HG02884 (cell line): ENCODE measurements around the gene FKRP.
"Not testable (repeated sequence)": the region's sequence is repeated elsewhere in the genome, so short reads cannot be mapped to it uniquely, and the experiment has no call there.

Experiments
- ATAC-seq: cut with Tn5 transposase; IDR thresholded peaks from one replicate; pipeline ENCODE4 v1.9.1; 2021; ENCODE audit warnings: mild to moderate bottlenecking, moderate library complexity; ENCODE audit not compliant: unreplicated experiment

FKRP gene

DNA sequence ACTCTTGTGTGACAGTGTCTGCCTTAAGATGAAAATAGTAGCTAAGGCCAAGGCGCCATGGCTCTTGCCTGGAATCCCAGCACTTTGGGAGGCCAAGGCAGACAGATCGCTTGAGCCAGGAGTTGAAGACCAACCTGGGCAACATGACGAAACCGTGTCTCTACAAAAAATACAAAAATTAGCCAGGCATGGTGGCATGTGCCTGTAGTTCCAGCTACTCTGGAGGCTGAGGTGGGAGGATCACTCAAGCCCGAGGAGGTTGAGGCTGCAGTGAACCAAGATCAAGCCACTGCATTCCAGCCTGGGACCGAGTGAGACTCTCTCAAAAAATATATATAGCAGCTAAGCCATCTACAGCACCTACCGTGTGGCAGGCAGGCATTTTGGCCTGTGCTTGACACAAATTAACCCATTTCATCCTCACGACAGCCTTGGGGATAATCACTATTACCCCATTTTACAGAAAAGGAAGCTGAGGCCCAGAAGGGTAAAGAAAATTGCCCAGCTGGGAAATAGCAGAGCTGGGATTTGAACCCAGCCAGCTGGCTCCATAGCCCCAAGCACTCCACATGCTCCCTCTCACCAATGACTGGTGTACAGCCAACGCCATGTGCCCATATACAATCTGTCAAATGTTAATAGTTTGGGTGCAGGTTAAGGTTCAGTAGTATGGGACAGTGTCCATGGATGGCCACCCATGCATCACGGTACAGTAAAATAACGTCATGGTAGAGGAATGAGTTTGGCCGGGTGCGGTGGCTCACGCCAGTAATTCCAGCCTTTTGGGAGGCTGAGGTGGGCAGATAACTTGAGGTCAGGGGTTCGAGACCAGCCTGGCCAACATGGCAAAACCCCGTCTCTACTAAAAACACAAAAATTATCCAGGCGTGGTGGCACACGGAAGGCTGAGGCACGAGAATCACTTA lies 39.5 kb downstream of the FKRP start:
- no peak for ATAC-seq

GRCh38 chr19:46785980-46786235 lies 40.1 kb downstream of the FKRP start:
- ATAC-seq = no peak

- ATAC-seq = no peak
Observed at GRCh38 chr19:46786236-46787039, 40.6 kb downstream of the FKRP start.

GRCh38 chr19:46787040-46787330 lies 41.1 kb downstream of the FKRP start:
- ATAC-seq = no peak

GRCh38 chr19:46787331-46788261 lies 41.7 kb downstream of the FKRP start:
- ATAC-seq = no peak

GRCh38 chr19:46788262-46788967 lies 42.6 kb downstream of the FKRP start, which contains the start of gene SLC1A5:
Gene SLC1A5, minus strand, starts transcription at chr19:46788594. Its CDS starts 629 bp downstream, at chr19:46787965.
- no peak for ATAC-seq

GRCh38 chr19:46788968-46789338 lies 43.1 kb downstream of the FKRP start:
- ATAC-seq = no peak

- ATAC-seq = no peak
Observed at GRCh38 chr19:46789371-46789770, 43.5 kb downstream of the FKRP start.

DNA sequence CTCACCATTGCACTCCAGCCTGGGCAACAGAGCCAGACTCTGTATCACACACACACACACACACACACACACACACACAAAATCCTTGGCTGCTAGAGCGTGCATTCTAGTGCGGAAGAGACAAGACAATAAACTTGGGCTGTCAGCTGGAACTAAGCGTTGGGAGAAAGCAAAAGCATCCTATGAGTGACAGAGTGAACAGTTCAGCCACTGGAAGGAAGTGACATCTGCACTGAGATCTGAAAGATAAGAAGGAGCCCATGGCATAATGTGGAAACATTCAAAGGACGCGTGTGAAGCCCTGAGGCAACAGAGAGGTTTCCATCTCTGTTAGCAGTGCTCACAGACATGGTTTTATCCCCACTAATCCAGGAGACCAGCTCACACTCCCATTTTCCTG lies 46.1 kb downstream of the FKRP start:
- ATAC-seq = no peak

- no peak for ATAC-seq
Observed at GRCh38 chr19:46797881-46798280, 52.0 kb downstream of the FKRP start.

DNA sequence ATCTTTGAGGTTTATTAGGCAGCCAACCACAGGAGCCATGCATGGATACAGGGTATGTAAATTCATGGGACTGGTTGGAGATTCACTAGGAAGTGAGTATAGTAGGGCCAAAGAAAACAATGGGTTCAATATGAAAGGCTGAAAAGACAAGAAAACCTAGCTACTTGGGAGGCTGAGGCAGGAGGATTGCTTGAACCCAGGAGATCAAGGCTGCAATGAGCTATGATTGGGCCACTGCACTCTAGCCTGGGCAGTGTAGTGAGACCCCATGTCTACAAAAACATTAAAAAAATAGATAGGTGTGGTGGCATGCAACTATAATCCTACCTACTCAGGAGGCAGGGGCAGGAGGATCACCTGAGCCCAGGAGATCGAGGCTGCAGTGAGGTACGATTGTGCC lies 52.9 kb downstream of the FKRP start:
- ATAC-seq = no peak

DNA sequence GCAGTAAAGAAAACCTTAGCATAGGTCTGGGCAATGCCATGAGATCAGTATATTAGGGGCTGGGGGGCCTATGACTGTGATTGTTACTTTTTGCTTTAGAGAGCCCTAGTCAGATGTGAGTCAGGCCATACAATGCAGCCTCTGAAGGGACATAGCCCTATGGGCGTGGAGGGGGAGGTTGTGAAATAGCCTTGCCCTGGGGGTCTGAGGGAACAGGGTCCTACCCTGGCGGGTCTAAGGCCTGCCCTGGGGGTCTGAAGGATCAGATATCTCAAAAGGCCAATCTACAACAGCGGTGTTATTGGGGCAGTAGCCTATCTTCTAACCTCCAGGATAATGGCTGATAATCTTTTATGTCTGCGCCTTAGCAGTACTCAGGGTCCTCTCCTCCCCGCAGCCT lies 56.3 kb downstream of the FKRP start:
- no peak for ATAC-seq

GRCh38 chr19:46803555-46803954 lies 57.7 kb downstream of the FKRP start:
- no peak for ATAC-seq

- ATAC-seq = not testable (repeated sequence)
Observed at GRCh38 chr19:46804432-46804831, 58.6 kb downstream of the FKRP start.

DNA sequence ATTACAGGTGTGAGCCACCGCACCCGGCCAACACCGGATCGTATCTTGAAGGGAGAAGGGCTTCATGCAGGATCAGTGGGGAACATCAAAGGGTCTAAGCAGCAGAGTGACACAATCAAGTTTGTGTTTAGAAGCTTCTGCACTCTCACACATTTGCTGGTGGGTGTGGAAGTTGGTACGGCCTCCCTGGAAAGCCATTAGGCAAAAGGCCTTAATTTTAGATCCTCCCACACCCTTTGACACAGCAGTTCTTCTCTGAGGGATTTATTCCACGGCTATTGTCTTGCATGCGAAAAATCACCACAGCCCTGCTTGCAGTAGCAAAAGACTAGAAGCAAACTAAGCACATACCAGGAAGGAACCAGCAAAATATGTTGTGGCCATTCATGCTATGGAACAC lies 60.8 kb downstream of the FKRP start:
- ATAC-seq = no peak
